HG02885 (cell line): Measurements from ENCODE around the gene HOXB3.

Source experiments
- ATAC-seq: cut with Tn5 transposase; IDR thresholded peaks from one replicate; pipeline ENCODE4 v1.9.1; 2021; ENCODE audit warnings: mild to moderate bottlenecking; ENCODE audit not compliant: unreplicated experiment, poor library complexity

Gene HOXB3

GRCh38 chr17:48600244-48601098 is 10.4 kb upstream of the HOXB3 start:
- no peak for ATAC-seq

- no peak for ATAC-seq
Observed at GRCh38 chr17:48599354-48599753, 9.3 kb upstream of the HOXB3 start.

GRCh38 chr17:48598736-48599135 is 8.7 kb upstream of the HOXB3 start:
- ATAC-seq: no peak

- no peak for ATAC-seq
Observed at GRCh38 chr17:48597778-48598631, 8.0 kb upstream of the HOXB3 start.

GRCh38 chr17:48597528-48597777 is 7.4 kb upstream of the HOXB3 start:
- ATAC-seq: no peak

GRCh38 chr17:48596735-48597527 is 6.9 kb upstream of the HOXB3 start:
- ATAC-seq: no peak

GRCh38 chr17:48596000-48596734 is 6.1 kb upstream of the HOXB3 start:
- no peak for ATAC-seq

GRCh38 chr17:48595278-48595999 is 5.4 kb upstream of the HOXB3 start:
- ATAC-seq: no peak

- no peak for ATAC-seq
Observed at GRCh38 chr17:48594538-48595277, 4.7 kb upstream of the HOXB3 start.

- peak; percentile 43 for ATAC-seq
Observed at GRCh38 chr17:48593840-48594537, 3.9 kb upstream of the HOXB3 start.

- no peak for ATAC-seq
Observed at GRCh38 chr17:48593126-48593829, 3.2 kb upstream of the HOXB3 start, which contains the start of gene HOXB5. TSS of gene HOXB5 (minus strand) at chr17:48593779. CDS start at chr17:48593682, 97 bp downstream.

GRCh38 chr17:48592577-48592976 is 2.5 kb upstream of the HOXB3 start:
- ATAC-seq: no peak

GRCh38 chr17:48592057-48592514 is 2.0 kb upstream of the HOXB3 start:
- no peak for ATAC-seq

GRCh38 chr17:48591255-48592056 is 1.4 kb upstream of the HOXB3 start:
- ATAC-seq: no peak

- no peak for ATAC-seq
Observed at GRCh38 chr17:48590607-48591161, 643 bp upstream of the HOXB3 start.

- ATAC-seq: no peak
Observed at GRCh38 chr17:48589060-48589830, 796 bp downstream of the HOXB3 start.
